Neural cell (in vitro differentiated cells): ENCODE data around the gene ATXN7L3. TPM values are rescaled to one million over a fixed set of nuclear protein-coding genes. Genes with fewer than 3 reads are reported as not detected.
A peak's percentile ranks its signal among the peaks of the same experiment; 100 is the strongest.

ENCODE experiments used
- H2AFZ ChIP-seq: fragments of 200-600, 300-800 bp; sonication (generic), shearing (Covaris generic); 2 replicates; pipeline ENCODE4 v1.6.0; 2014; ENCODE audit warnings: low read depth, mild to moderate bottlenecking, antibody characterized with exemption, low read length, moderate library complexity
- H3F3A ChIP-seq: fragments of 200-600 bp; shearing (Covaris generic); 2 replicates; pipeline ENCODE4 v1.6.1; 2016; ENCODE audit warnings: mild to moderate bottlenecking, moderate library complexity, mixed read lengths, antibody characterized with exemption, low read length; ENCODE audit not compliant: insufficient read depth, poor library complexity, severe bottlenecking
- H3K27ac ChIP-seq: fragments of 200-600, 300-800 bp; sonication (generic), shearing (Covaris generic); 2 replicates; pipeline ENCODE4 v1.5.1; 2014; ENCODE audit warnings: mild to moderate bottlenecking, low read length, moderate library complexity
- H3K27me3 ChIP-seq: fragments of 300-800, 200-600 bp; sonication (generic), shearing (Covaris generic); 2 replicates; pipeline ENCODE4 v1.6.0; 2014; ENCODE audit warnings: mild to moderate bottlenecking, low read depth, low read length, moderate library complexity; ENCODE audit not compliant: insufficient read depth
- H3K36me3 ChIP-seq: fragments of 300-800, 200-600 bp; sonication (generic), shearing (Covaris generic); 2 replicates; pipeline ENCODE4 v1.5.1; 2014; ENCODE audit warnings: mild to moderate bottlenecking, antibody characterized with exemption, low read length, moderate library complexity; ENCODE audit not compliant: insufficient read depth
- H3K4me2 ChIP-seq: fragments of 300-800, 200-600 bp; sonication (generic), shearing (Covaris generic); 2 replicates; pipeline ENCODE4 v1.6.0; 2014; ENCODE audit warnings: mild to moderate bottlenecking, low read length
- H3K4me3 ChIP-seq: fragments of 300-800, 200-600 bp; sonication (generic), shearing (Covaris generic); 2 replicates; pipeline ENCODE4 v1.5.1; 2014; ENCODE audit warnings: mild to moderate bottlenecking, low read length, moderate library complexity
- H3K79me2 ChIP-seq: fragments of 200-600 bp; shearing (Covaris generic); replicated peaks from 2 replicates; pipeline ENCODE4 v1.6.0; 2014; ENCODE audit warnings: mild to moderate bottlenecking, low read length, moderate library complexity; ENCODE audit not compliant: insufficient read depth
- H3K9ac ChIP-seq: fragments of 300-800, 200-600 bp; sonication (generic), shearing (Covaris generic); 2 replicates; pipeline ENCODE4 v1.6.1; 2016; ENCODE audit warnings: mild to moderate bottlenecking, low read length, mixed read lengths
- H3K9me2 ChIP-seq: fragments of 200-600 bp; shearing (Covaris generic); 2 replicates; pipeline ENCODE4 v1.6.1; 2016; ENCODE audit warnings: mild to moderate bottlenecking, low read length, mixed read lengths; ENCODE audit not compliant: insufficient read depth
- H3K9me3 ChIP-seq: fragments of 200-600, 300-800 bp; sonication (generic), shearing (Covaris generic); 2 replicates; pipeline ENCODE4 v1.6.1; 2016; ENCODE audit warnings: mild to moderate bottlenecking, mixed run types, low read length, moderate library complexity, mixed read lengths
- H4K20me1 ChIP-seq: fragments of 200-600 bp; shearing (Covaris generic); 2 replicates; pipeline ENCODE4 v1.6.1; 2016; ENCODE audit warnings: mild to moderate bottlenecking, mixed run types; ENCODE audit not compliant: insufficient read depth
- EP300 ChIP-seq: fragments of 450-650 bp; conservative IDR thresholded peaks from 2 replicates; pipeline ENCODE4 v1.6.1; 2014; ENCODE audit warnings: antibody characterized with exemption, mild to moderate bottlenecking, moderate library complexity; ENCODE audit not compliant: poor library complexity, severe bottlenecking
- EZH2 ChIP-seq: fragments of 200-600, 300-800 bp; shearing (Covaris generic), sonication (generic); IDR thresholded peaks from 2 replicates; pipeline ENCODE4 v1.6.1; 2014; ENCODE audit warnings: antibody characterized with exemption, low read length, borderline replicate concordance, mild to moderate bottlenecking; ENCODE audit not compliant: insufficient read depth, poor library complexity, severe bottlenecking
- MXI1 ChIP-seq: fragments of 450-650 bp; conservative IDR thresholded peaks from 2 replicates; pipeline ENCODE4 v1.6.1; 2014; ENCODE audit warnings: antibody characterized with exemption, mild to moderate bottlenecking; ENCODE audit not compliant: poor library complexity, severe bottlenecking
- POLR2AphosphoS5 ChIP-seq: IDR thresholded peaks from 2 replicates; pipeline ENCODE4 v1.6.1; 2012
- RAD21 ChIP-seq: fragments of 450-650 bp; conservative IDR thresholded peaks from 2 replicates; pipeline ENCODE4 v1.6.1; 2014; ENCODE audit warnings: antibody characterized with exemption, mild to moderate bottlenecking, moderate library complexity
- SMC3 ChIP-seq: fragments of 450-650 bp; conservative IDR thresholded peaks from 2 replicates; pipeline ENCODE4 v1.6.1; 2014; ENCODE audit warnings: antibody characterized with exemption, mild to moderate bottlenecking, moderate library complexity; ENCODE audit not compliant: poor library complexity
- TAF1 ChIP-seq: IDR thresholded peaks from 2 replicates; pipeline ENCODE4 v1.6.1; 2012; ENCODE audit warnings: low read depth
- polyA plus RNA-seq: library from polyadenylated mRNA; depleted of rRNA; stranded (reverse); fragments of >200 nt; gene quantifications from 2 replicates; pipeline ENCODE4 v1.2.3, GENCODE V29; 2014
- TF ChIP-seq, protein P1 (sequence below): IDR thresholded peaks from 2 replicates; pipeline ENCODE4 v1.6.1; 2012; ENCODE audit warnings: borderline replicate concordance
- TF ChIP-seq, protein P2 (sequence below): fragments of 450-650 bp; IDR thresholded peaks from 2 replicates; pipeline ENCODE4 v1.5.1; 2014; ENCODE audit warnings: antibody characterized with exemption, mild to moderate bottlenecking, moderate library complexity; ENCODE audit not compliant: poor library complexity, severe bottlenecking

Gene ATXN7L3
- polyA plus RNA-seq, 1 donor from 2014 or later: 97.2 TPM

DNA sequence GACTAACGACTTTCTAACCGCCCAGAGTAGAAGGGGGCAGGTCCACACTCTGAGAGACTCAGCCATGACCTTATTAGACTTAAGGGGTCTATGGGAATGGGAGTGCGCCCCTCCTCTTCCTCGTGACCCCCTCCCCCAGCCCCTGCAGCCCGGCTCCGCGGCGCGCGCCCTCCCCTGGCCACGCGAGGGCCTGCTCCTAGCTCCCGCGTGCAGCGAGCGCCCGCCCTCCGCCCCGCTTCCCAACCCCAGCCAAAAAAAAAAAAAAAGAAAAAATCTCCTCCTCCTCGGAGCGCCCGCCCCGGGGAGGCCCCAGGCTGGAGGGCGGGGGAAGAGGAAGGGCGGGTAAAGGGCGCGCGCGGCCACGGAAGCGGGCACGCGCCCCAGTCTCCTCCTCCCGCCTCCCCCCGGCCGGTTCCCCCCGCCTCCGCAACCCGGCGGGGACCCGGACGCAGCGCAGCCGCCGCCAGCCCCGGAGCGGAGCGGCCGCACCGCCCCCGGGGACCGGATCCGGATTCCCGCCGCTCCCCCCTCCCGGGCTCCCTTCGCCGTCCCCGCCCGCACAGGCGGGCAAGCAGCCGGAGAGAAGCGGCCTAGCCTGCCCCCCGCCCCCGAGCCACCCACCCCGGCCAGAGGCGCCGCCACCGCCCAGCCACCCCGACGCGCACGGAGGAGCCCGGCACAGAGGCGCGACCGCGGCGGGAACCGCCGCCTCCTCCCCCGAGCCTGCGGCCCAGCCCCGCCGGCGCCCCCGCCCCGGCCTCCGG lies 18.8 kb upstream of the ATXN7L3 start:
- Histone ChIP-seq H3F3A (no peaks in the 10 kb centered on the region), H3K36me3 (peaks cover 19% of the 10 kb centered on the region), H4K20me1 (peaks cover 24% of the 10 kb centered on the region), H3K27me3 (no peaks in the 10 kb centered on the region), H3K9me2 (no peaks in the 10 kb centered on the region), H2AFZ (no peak overlapping the region), H3K9me3 (no peaks in the 10 kb centered on the region), H3K9ac (peak overlapping the region; percentile 99), H3K4me2 (peak overlapping the region; percentile 94), H3K79me2 (peaks cover 29% of the 10 kb centered on the region), H3K27ac (peak overlapping the region; percentile 73), H3K4me3 (peak overlapping the region; percentile 97)
- TF ChIP-seq SMC3 (peak; percentile 68), EP300 (no peak), MXI1 (peak; percentile 45), EZH2 (no peak), TAF1 (no peak), POLR2AphosphoS5 (peak; percentile 73), RAD21 (peak; percentile 57)
- TF ChIP-seq, protein P1, sequence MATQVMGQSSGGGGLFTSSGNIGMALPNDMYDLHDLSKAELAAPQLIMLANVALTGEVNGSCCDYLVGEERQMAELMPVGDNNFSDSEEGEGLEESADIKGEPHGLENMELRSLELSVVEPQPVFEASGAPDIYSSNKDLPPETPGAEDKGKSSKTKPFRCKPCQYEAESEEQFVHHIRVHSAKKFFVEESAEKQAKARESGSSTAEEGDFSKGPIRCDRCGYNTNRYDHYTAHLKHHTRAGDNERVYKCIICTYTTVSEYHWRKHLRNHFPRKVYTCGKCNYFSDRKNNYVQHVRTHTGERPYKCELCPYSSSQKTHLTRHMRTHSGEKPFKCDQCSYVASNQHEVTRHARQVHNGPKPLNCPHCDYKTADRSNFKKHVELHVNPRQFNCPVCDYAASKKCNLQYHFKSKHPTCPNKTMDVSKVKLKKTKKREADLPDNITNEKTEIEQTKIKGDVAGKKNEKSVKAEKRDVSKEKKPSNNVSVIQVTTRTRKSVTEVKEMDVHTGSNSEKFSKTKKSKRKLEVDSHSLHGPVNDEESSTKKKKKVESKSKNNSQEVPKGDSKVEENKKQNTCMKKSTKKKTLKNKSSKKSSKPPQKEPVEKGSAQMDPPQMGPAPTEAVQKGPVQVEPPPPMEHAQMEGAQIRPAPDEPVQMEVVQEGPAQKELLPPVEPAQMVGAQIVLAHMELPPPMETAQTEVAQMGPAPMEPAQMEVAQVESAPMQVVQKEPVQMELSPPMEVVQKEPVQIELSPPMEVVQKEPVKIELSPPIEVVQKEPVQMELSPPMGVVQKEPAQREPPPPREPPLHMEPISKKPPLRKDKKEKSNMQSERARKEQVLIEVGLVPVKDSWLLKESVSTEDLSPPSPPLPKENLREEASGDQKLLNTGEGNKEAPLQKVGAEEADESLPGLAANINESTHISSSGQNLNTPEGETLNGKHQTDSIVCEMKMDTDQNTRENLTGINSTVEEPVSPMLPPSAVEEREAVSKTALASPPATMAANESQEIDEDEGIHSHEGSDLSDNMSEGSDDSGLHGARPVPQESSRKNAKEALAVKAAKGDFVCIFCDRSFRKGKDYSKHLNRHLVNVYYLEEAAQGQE: peak; percentile 15
- TF ChIP-seq, protein P2, sequence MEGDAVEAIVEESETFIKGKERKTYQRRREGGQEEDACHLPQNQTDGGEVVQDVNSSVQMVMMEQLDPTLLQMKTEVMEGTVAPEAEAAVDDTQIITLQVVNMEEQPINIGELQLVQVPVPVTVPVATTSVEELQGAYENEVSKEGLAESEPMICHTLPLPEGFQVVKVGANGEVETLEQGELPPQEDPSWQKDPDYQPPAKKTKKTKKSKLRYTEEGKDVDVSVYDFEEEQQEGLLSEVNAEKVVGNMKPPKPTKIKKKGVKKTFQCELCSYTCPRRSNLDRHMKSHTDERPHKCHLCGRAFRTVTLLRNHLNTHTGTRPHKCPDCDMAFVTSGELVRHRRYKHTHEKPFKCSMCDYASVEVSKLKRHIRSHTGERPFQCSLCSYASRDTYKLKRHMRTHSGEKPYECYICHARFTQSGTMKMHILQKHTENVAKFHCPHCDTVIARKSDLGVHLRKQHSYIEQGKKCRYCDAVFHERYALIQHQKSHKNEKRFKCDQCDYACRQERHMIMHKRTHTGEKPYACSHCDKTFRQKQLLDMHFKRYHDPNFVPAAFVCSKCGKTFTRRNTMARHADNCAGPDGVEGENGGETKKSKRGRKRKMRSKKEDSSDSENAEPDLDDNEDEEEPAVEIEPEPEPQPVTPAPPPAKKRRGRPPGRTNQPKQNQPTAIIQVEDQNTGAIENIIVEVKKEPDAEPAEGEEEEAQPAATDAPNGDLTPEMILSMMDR: peak; percentile 72

DNA sequence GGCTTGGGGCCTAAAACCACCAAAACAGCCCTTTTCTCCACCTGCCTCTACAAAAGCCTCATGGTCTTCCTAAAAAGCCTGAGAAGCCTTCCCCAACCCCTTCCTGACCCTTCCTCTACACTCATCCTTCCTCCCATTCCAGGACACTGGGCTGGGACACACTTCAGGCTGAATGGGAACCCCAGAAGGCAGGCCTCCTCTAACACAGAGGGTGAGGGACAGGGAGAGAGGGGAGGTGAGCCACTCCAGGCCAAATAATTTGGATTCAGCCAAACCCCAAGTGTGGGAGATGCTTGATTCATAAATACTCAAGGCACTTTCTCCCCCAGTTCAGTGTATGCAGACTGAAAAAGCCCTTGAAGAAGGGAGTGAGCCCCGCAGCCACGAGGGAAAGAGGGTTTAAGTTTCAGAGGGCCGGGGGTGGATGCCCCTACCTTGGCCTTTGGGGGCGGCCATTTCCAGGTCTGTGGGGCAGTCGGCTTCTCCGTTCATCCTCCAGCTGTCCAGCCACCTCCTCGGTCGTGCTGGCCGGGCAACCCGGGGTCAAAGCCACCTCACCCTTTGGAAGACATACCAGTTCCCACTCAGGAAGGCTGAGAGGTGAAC lies 18.2 kb upstream of the ATXN7L3 start:
- Histone ChIP-seq H3K27ac (peak overlapping the region; percentile 73), H3F3A (no peaks in the 10 kb centered on the region), H3K4me3 (peak overlapping the region; percentile 97), H3K9ac (peak overlapping the region; percentile 99), H3K36me3 (peaks cover 19% of the 10 kb centered on the region), H3K27me3 (no peaks in the 10 kb centered on the region), H3K79me2 (peaks cover 29% of the 10 kb centered on the region), H4K20me1 (peaks cover 24% of the 10 kb centered on the region), H2AFZ (no peak overlapping the region), H3K4me2 (peak overlapping the region; percentile 94), H3K9me3 (no peaks in the 10 kb centered on the region), H3K9me2 (no peaks in the 10 kb centered on the region)
- TF ChIP-seq, protein P2: no peak
- TF ChIP-seq TAF1: no peak
- no peak for TF ChIP-seq EZH2
- TF ChIP-seq, protein P1: no peak
- no peak for TF ChIP-seq EP300
- TF ChIP-seq POLR2AphosphoS5: no peak
- TF ChIP-seq SMC3: no peak
- TF ChIP-seq RAD21: no peak
- no peak for TF ChIP-seq MXI1
